HepG2 (cell line): ENCODE data around the gene PTPN14. TPM values are rescaled to one million over a fixed set of nuclear protein-coding genes. Genes with fewer than 3 reads are reported as not detected.

Experiments used
- FOXC1 ChIP-seq: sonication (generic); formaldehyde crosslinking; IDR thresholded peaks from 2 replicates; pipeline ENCODE4 v1.8.0; 2022; ENCODE audit warnings: mild to moderate bottlenecking, missing genetic modification reagents, borderline replicate concordance
- HES4 ChIP-seq: sonication (generic); formaldehyde crosslinking; IDR thresholded peaks from 2 replicates; pipeline ENCODE4 v1.9.0; 2021; ENCODE audit warnings: mild to moderate bottlenecking, missing genetic modification reagents, borderline replicate concordance
- HNRNPL ChIP-seq: fragments of 200-400 bp; formaldehyde crosslinking; IDR thresholded peaks from 2 replicates; pipeline ENCODE4 v1.6.1; 2017; ENCODE audit warnings: mild to moderate bottlenecking, low read depth, low read length
- HNRNPLL ChIP-seq: fragments of 200-400 bp; formaldehyde crosslinking; IDR thresholded peaks from 2 replicates; pipeline ENCODE4 v1.6.1; 2017; ENCODE audit warnings: mild to moderate bottlenecking, low read depth, low read length; ENCODE audit not compliant: poor library complexity, severe bottlenecking
- HNRNPUL1 ChIP-seq: fragments of 200-400 bp; formaldehyde crosslinking; IDR thresholded peaks from 2 replicates; pipeline ENCODE4 v1.6.1; 2017; ENCODE audit warnings: low read depth, mild to moderate bottlenecking, low read length, moderate library complexity
- HOXA5 ChIP-seq: sonication (generic); formaldehyde crosslinking; IDR thresholded peaks from 2 replicates; pipeline ENCODE4 v1.4.0; 2020; ENCODE audit warnings: missing genetic modification reagents
- MAFF ChIP-seq: IDR thresholded peaks from 2 replicates; pipeline ENCODE4 v1.6.1; 2011; ENCODE audit warnings: low read depth, low read length, improper control_type of control experiment
- RFX5 ChIP-seq: IDR thresholded peaks from 2 replicates; pipeline ENCODE4 v1.6.1; 2011; ENCODE audit warnings: low read depth, low read length, improper control_type of control experiment
- SRY ChIP-seq: sonication (generic); formaldehyde crosslinking; IDR thresholded peaks from 2 replicates; pipeline ENCODE4 v1.8.0; 2022; ENCODE audit warnings: mild to moderate bottlenecking, missing genetic modification reagents
- ZFP36L2 ChIP-seq: sonication (generic); formaldehyde crosslinking; IDR thresholded peaks from 2 replicates; pipeline ENCODE4 v1.4.0; 2020; ENCODE audit warnings: missing genetic modification reagents
- ZNF460 ChIP-seq: sonication (generic); formaldehyde crosslinking; IDR thresholded peaks from 2 replicates; pipeline ENCODE4 v1.5.1; 2020; ENCODE audit warnings: missing genetic modification reagents, mild to moderate bottlenecking, borderline replicate concordance
- ZNF670 ChIP-seq: sonication (generic); formaldehyde crosslinking; IDR thresholded peaks from 2 replicates; pipeline ENCODE4 v1.8.0; 2022; ENCODE audit warnings: mild to moderate bottlenecking, missing genetic modification reagents, borderline replicate concordance
- polyA plus RNA-seq, 8 experiments: library from polyadenylated mRNA; depleted of rRNA in 3 of 8; stranded (reverse) in 7 of 8; unstranded in 1 of 8; fragments of >200 nt; fragmentation: Illumina TruSeq in 4 of 8; extraction: Trizol in 4 of 8; gene quantifications; 2 replicates each; pipeline versions ENCODE4 v1.2.1 to v1.2.3, GENCODE V29; 2011 to 2016; ENCODE audit warnings: low read depth in 4 of 8, missing spikeins in 1 of 8, mixed read lengths in 1 of 8; ENCODE audit not compliant: insufficient read depth in 1 of 8
- total RNA-seq, 5 experiments: library from RNA; depleted of rRNA; stranded (reverse); fragments of >200 nt; fragmentation: Illumina TruSeq; extraction: Trizol; gene quantifications; 2 replicates each; pipeline ENCODE4 v1.2.3, GENCODE V29; 2016; ENCODE audit warnings: low read depth in 1 of 5
- TF ChIP-seq, protein P1 (sequence below): sonication (generic); formaldehyde crosslinking; IDR thresholded peaks from 2 replicates; pipeline ENCODE4 v1.9.0; 2022; ENCODE audit warnings: low read depth, missing genetic modification reagents
- TF ChIP-seq, protein P2 (sequence below): sonication (generic); formaldehyde crosslinking; IDR thresholded peaks from 2 replicates; pipeline ENCODE4 v1.4.0; 2020; ENCODE audit warnings: missing genetic modification reagents
- TF ChIP-seq, protein P3 (sequence below): sonication (generic); formaldehyde crosslinking; conservative IDR thresholded peaks from 2 replicates; pipeline ENCODE4 v1.4.0; 2020; ENCODE audit warnings: missing genetic modification reagents
- TF ChIP-seq, protein P4 (sequence below): sonication (generic); formaldehyde crosslinking; IDR thresholded peaks from 2 replicates; pipeline ENCODE4 v1.4.0; 2020; ENCODE audit warnings: missing genetic modification reagents

Gene PTPN14
- total and polyA plus RNA-seq, 2 of the 13 experiments (the other 11 are each of a cell fraction or from before 2014, with no cell fraction given) = 3.9 to 4.7 TPM

DNA sequence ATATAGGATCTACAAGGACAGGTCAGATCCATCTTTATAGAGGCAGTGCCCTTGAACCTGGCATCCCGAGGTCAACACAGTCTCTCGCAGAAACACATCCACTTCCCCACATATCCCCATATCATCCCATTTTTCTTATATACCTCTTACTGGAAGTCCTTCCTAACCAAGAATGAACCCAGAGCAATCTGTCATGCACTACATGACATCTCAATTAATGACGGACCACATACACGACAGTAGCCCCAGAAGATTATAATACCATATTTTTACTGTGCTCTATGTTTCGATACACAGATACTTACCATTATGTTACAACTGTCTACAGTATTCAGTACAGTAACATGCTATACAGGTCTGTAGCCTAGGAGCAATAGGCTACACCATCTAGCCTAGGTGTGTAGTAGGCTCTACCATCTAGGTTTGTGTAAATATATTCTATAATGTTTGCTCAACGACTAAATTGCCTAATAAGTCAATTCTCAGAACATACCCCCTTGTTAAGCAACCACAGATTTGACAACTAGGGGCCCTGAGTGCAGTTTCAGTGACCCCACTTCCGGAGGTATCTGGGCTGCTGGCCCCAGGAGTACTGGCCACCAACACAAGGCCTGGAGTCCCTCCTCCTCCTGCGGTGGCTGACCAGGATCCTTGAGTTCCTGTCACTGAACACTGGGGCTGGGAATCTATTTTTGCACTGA is 28.1 kb downstream of the PTPN14 start (continued):
- TF ChIP-seq FOXC1 (CRISPR knock-in tag) = no peak
- no peak for TF ChIP-seq HNRNPLL
- no peak for TF ChIP-seq HNRNPL
- TF ChIP-seq, protein P1, sequence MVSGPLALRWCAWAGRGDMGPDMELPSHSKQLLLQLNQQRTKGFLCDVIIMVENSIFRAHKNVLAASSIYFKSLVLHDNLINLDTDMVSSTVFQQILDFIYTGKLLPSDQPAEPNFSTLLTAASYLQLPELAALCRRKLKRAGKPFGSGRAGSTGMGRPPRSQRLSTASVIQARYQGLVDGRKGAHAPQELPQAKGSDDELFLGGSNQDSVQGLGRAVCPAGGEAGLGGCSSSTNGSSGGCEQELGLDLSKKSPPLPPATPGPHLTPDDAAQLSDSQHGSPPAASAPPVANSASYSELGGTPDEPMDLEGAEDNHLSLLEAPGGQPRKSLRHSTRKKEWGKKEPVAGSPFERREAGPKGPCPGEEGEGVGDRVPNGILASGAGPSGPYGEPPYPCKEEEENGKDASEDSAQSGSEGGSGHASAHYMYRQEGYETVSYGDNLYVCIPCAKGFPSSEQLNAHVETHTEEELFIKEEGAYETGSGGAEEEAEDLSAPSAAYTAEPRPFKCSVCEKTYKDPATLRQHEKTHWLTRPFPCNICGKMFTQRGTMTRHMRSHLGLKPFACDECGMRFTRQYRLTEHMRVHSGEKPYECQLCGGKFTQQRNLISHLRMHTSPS (CRISPR knock-in tag) = no peak
- TF ChIP-seq HNRNPUL1 = no peak
- no peak for TF ChIP-seq SRY (CRISPR knock-in tag)
- no peak for TF ChIP-seq HES4 (CRISPR knock-in tag)
- TF ChIP-seq ZFP36L2 (CRISPR knock-in tag) = no peak
- TF ChIP-seq ZNF460 = no peak
- no peak for TF ChIP-seq ZNF670 (CRISPR knock-in tag)
- TF ChIP-seq, protein P2, sequence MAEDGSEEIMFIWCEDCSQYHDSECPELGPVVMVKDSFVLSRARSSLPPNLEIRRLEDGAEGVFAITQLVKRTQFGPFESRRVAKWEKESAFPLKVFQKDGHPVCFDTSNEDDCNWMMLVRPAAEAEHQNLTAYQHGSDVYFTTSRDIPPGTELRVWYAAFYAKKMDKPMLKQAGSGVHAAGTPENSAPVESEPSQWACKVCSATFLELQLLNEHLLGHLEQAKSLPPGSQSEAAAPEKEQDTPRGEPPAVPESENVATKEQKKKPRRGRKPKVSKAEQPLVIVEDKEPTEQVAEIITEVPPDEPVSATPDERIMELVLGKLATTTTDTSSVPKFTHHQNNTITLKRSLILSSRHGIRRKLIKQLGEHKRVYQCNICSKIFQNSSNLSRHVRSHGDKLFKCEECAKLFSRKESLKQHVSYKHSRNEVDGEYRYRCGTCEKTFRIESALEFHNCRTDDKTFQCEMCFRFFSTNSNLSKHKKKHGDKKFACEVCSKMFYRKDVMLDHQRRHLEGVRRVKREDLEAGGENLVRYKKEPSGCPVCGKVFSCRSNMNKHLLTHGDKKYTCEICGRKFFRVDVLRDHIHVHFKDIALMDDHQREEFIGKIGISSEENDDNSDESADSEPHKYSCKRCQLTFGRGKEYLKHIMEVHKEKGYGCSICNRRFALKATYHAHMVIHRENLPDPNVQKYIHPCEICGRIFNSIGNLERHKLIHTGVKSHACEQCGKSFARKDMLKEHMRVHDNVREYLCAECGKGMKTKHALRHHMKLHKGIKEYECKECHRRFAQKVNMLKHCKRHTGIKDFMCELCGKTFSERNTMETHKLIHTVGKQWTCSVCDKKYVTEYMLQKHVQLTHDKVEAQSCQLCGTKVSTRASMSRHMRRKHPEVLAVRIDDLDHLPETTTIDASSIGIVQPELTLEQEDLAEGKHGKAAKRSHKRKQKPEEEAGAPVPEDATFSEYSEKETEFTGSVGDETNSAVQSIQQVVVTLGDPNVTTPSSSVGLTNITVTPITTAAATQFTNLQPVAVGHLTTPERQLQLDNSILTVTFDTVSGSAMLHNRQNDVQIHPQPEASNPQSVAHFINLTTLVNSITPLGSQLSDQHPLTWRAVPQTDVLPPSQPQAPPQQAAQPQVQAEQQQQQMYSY (CRISPR knock-in tag) = no peak
- TF ChIP-seq, protein P3, sequence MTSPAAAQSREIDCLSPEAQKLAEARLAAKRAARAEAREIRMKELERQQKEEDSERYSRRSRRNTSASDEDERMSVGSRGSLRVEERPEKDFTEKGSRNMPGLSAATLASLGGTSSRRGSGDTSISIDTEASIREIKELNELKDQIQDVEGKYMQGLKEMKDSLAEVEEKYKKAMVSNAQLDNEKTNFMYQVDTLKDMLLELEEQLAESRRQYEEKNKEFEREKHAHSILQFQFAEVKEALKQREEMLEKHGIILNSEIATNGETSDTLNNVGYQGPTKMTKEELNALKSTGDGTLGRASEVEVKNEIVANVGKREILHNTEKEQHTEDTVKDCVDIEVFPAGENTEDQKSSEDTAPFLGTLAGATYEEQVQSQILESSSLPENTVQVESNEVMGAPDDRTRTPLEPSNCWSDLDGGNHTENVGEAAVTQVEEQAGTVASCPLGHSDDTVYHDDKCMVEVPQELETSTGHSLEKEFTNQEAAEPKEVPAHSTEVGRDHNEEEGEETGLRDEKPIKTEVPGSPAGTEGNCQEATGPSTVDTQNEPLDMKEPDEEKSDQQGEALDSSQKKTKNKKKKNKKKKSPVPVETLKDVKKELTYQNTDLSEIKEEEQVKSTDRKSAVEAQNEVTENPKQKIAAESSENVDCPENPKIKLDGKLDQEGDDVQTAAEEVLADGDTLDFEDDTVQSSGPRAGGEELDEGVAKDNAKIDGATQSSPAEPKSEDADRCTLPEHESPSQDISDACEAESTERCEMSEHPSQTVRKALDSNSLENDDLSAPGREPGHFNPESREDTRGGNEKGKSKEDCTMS (CRISPR knock-in tag) = no peak
- TF ChIP-seq RFX5 = no peak
- no peak for TF ChIP-seq HOXA5 (CRISPR knock-in tag)
- TF ChIP-seq, protein P4, sequence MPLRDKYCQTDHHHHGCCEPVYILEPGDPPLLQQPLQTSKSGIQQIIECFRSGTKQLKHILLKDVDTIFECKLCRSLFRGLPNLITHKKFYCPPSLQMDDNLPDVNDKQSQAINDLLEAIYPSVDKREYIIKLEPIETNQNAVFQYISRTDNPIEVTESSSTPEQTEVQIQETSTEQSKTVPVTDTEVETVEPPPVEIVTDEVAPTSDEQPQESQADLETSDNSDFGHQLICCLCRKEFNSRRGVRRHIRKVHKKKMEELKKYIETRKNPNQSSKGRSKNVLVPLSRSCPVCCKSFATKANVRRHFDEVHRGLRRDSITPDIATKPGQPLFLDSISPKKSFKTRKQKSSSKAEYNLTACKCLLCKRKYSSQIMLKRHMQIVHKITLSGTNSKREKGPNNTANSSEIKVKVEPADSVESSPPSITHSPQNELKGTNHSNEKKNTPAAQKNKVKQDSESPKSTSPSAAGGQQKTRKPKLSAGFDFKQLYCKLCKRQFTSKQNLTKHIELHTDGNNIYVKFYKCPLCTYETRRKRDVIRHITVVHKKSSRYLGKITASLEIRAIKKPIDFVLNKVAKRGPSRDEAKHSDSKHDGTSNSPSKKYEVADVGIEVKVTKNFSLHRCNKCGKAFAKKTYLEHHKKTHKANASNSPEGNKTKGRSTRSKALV (CRISPR knock-in tag) = no peak
- no peak for TF ChIP-seq MAFF
